GM23338 (cell line): ENCODE measurements around the gene CNTNAP5. TPM values are rescaled to one million over a fixed set of nuclear protein-coding genes. Genes with fewer than 3 reads are reported as not detected.

Source experiments
- ATAC-seq: fragments of 200-7000 bp; cut with Tn5 transposase; 3 replicates; pipeline ENCODE4 v1.9.1; 2020
- DNase-seq: peaks from one replicate; pipeline ENCODE4 v3.0.0-alpha.2; 2015; ENCODE audit warnings: low spot score
- H2AFZ ChIP-seq: fragments of 200-600 bp; sonication (generic); 2 replicates; pipeline ENCODE4 v1.8.0; 2016; ENCODE audit warnings: antibody characterized with exemption, mild to moderate bottlenecking, moderate library complexity
- H3F3A ChIP-seq: fragments of 200-600 bp; sonication (generic); replicated peaks from 2 replicates; pipeline ENCODE4 v1.8.0; 2017; ENCODE audit warnings: antibody characterized with exemption, mixed run types, low read depth
- H3K27ac ChIP-seq: fragments of 200-600 bp; sonication (generic); 2 replicates; pipeline ENCODE4 v1.6.1; 2016; ENCODE audit warnings: low read depth
- H3K27me3 ChIP-seq: fragments of 200-600 bp; sonication (generic); 2 replicates; pipeline ENCODE4 v1.8.0; 2016; ENCODE audit warnings: mild to moderate bottlenecking, mixed run types, moderate library complexity; ENCODE audit not compliant: insufficient read depth
- H3K36me3 ChIP-seq: fragments of 200-600 bp; sonication (generic); 2 replicates; pipeline ENCODE4 v1.8.0; 2016; ENCODE audit warnings: mild to moderate bottlenecking; ENCODE audit not compliant: insufficient read depth
- H3K4me1 ChIP-seq: fragments of 200-600 bp; sonication (generic); 2 replicates; pipeline ENCODE4 v1.8.0; 2016; ENCODE audit warnings: mild to moderate bottlenecking, moderate library complexity; ENCODE audit not compliant: insufficient read depth
- H3K4me2 ChIP-seq: fragments of 200-600 bp; sonication (generic); 2 replicates; pipeline ENCODE4 v1.7.1; 2017; ENCODE audit warnings: mixed run types
- H3K4me3 ChIP-seq: fragments of 200-600 bp; sonication (generic); 2 replicates; pipeline ENCODE4 v1.6.1; 2016; ENCODE audit warnings: mixed run types
- H3K79me2 ChIP-seq: fragments of 200-600 bp; sonication (generic); replicated peaks from 2 replicates; pipeline ENCODE4 v1.8.0; 2017; ENCODE audit warnings: mild to moderate bottlenecking; ENCODE audit not compliant: insufficient read depth
- H3K9me2 ChIP-seq: fragments of 200-600 bp; sonication (generic); 2 replicates; pipeline ENCODE4 v1.8.0; 2017; ENCODE audit not compliant: insufficient read depth
- H4K20me1 ChIP-seq: fragments of 200-600 bp; sonication (generic); replicated peaks from 2 replicates; pipeline ENCODE4 v1.8.0; 2017; ENCODE audit warnings: mild to moderate bottlenecking; ENCODE audit not compliant: insufficient read depth
- H3K27ac Mint-ChIP-seq: 2 replicates; pipeline ENCODE4 v1.8.0; 2020; ENCODE audit warnings: inconsistent platforms, mild to moderate bottlenecking, moderate library complexity, mixed read lengths
- H3K27me3 Mint-ChIP-seq: 3 replicates; pipeline ENCODE4 v1.8.0; 2022; ENCODE audit warnings: low read depth, mild to moderate bottlenecking, moderate library complexity, mixed read lengths, inconsistent platforms; ENCODE audit not compliant: insufficient read depth, poor library complexity
- H3K36me3 Mint-ChIP-seq: 3 replicates; pipeline ENCODE4 v1.8.0; 2021; ENCODE audit warnings: low read depth, mild to moderate bottlenecking, inconsistent platforms, moderate library complexity, mixed read lengths
- H3K4me1 Mint-ChIP-seq: 3 replicates; pipeline ENCODE4 v1.8.0; 2020; ENCODE audit warnings: mild to moderate bottlenecking, inconsistent platforms, mixed read lengths
- H3K4me3 Mint-ChIP-seq: 3 replicates; pipeline ENCODE4 v1.8.0; 2021; ENCODE audit warnings: moderate library complexity, mild to moderate bottlenecking, inconsistent platforms, mixed read lengths
- H3K9me3 Mint-ChIP-seq: 3 replicates; pipeline ENCODE4 v1.8.0; 2020; ENCODE audit warnings: moderate library complexity, mild to moderate bottlenecking, inconsistent platforms, mixed read lengths
- CREB1 ChIP-seq: fragments of 250-450 bp; sonication (Bioruptor Pico); IDR thresholded peaks from 2 replicates; pipeline ENCODE4 v1.5.0; 2020; ENCODE audit warnings: low read depth, mild to moderate bottlenecking, moderate library complexity
- JUNB ChIP-seq: IDR thresholded peaks from one replicate; pipeline ENCODE4 v1.6.1; 2016; ENCODE audit warnings: antibody characterized with exemption; ENCODE audit not compliant: unreplicated experiment
- NANOG ChIP-seq: IDR thresholded peaks from 2 replicates; pipeline ENCODE4 v1.6.1; 2016; ENCODE audit warnings: antibody characterized with exemption, borderline replicate concordance
- POLR2AphosphoS5 ChIP-seq: IDR thresholded peaks from 2 replicates; pipeline ENCODE4 v1.6.1; 2016; ENCODE audit warnings: antibody characterized with exemption, low read depth
- STAT1 ChIP-seq: IDR thresholded peaks from one replicate; pipeline ENCODE4 v1.6.1; 2016; ENCODE audit warnings: antibody characterized with exemption; ENCODE audit not compliant: unreplicated experiment
- polyA plus RNA-seq: library from polyadenylated mRNA; unstranded; fragments of >200 nt; fragmentation: Nextera tagmentation; extraction: Ambion mirVana; gene quantifications from 2 replicates; pipeline ENCODE4 v1.2.1, GENCODE V29; 2016
- total RNA-seq: library from RNA; depleted of rRNA; stranded (reverse); fragments of >200 nt; shearing (Covaris generic); gene quantifications from 2 replicates; pipeline ENCODE4 v1.2.3, GENCODE V29; 2014
- TF ChIP-seq, protein P1 (sequence below), 2 experiments: fragments of 200-600 bp in 1 of 2; sonication (generic) in 1 of 2; conservative IDR thresholded peaks; 2 replicates each; pipeline versions ENCODE4 v1.5.1 to v1.6.1; 2016 to 2017; ENCODE audit warnings: antibody characterized with exemption in 2 of 2, low read depth in 2 of 2, mild to moderate bottlenecking in 2 of 2, moderate library complexity in 1 of 2
- TF ChIP-seq, protein P2 (sequence below): fragments of 250-450 bp; sonication (Bioruptor Pico); IDR thresholded peaks from 2 replicates; pipeline ENCODE4 v1.5.0; 2020; ENCODE audit warnings: mild to moderate bottlenecking, moderate library complexity

Gene CNTNAP5
- total and polyA plus RNA-seq, 2 experiments from 2014 or later: 0.49 to 0.50 TPM

DNA sequence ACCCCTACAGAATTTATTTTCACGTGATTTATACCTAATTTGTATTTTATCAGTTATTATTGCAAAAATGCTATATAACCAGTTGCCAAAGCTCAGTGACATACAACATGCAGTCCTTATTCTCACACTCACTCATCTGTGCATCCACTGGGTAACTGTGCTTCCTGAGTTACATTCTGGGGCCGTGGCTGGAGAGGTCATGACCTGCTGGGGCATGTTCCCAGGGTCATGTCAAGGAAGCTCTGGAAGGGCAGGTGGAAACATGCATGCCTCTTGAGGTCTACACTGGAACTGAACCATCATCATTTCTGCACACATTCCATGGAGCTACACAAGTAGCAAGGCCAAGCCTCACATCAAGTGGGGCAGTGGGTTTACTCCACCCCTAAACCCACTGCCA lies 715.5 kb downstream of the CNTNAP5 start (continued):
- TF ChIP-seq, protein P1, sequence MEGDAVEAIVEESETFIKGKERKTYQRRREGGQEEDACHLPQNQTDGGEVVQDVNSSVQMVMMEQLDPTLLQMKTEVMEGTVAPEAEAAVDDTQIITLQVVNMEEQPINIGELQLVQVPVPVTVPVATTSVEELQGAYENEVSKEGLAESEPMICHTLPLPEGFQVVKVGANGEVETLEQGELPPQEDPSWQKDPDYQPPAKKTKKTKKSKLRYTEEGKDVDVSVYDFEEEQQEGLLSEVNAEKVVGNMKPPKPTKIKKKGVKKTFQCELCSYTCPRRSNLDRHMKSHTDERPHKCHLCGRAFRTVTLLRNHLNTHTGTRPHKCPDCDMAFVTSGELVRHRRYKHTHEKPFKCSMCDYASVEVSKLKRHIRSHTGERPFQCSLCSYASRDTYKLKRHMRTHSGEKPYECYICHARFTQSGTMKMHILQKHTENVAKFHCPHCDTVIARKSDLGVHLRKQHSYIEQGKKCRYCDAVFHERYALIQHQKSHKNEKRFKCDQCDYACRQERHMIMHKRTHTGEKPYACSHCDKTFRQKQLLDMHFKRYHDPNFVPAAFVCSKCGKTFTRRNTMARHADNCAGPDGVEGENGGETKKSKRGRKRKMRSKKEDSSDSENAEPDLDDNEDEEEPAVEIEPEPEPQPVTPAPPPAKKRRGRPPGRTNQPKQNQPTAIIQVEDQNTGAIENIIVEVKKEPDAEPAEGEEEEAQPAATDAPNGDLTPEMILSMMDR (conservative IDR thresholded peaks at IDR 0.05; ENCODE audit: low read depth in 2 of 2): no peak
- no peak for TF ChIP-seq STAT1
- no peak for TF ChIP-seq POLR2AphosphoS5

DNA sequence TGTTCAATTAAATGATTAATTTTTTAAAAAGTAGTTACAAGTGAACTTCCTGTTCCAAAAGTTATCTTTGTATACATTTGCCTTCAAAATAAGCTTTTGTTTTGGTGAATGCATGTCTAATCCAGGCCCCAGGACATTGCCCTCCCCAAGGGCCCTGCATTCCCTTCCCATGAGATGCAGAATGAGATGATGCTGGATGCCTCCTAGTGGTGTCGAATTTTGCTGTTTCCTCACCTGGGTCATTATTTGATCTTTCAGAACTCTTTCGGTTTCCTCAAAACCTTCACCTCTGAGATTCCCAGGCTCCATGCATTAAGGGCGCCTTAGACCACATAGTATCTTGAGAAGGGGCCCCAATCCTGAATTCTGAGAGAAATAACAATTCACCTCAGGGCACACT lies 728.8 kb downstream of the CNTNAP5 start:
- H3K79me2 ChIP-seq: no peaks in the 10 kb centered on the region
- Mint-ChIP-seq H3K9me3 (no peaks in the 10 kb centered on the region), H3K4me3 (no peak overlapping the region), H3K36me3 (no peaks in the 10 kb centered on the region), H3K27me3 (no peaks in the 10 kb centered on the region), H3K4me1 (no peaks in the 10 kb centered on the region; the same call in 1 of the 3 replicates), H3K27ac (no peak overlapping the region)
- H2AFZ ChIP-seq: no peak overlapping the region
- no peak overlapping the region for H3K4me3 ChIP-seq
- TF ChIP-seq NANOG (no peak), JUNB (no peak), CREB1 (CRISPR knock-in tag) (no peak)
- TF ChIP-seq, protein P1 (conservative IDR thresholded peaks at IDR 0.05; ENCODE audit: low read depth in 2 of 2): peak; percentile 44 to 65
- TF ChIP-seq, protein P2, sequence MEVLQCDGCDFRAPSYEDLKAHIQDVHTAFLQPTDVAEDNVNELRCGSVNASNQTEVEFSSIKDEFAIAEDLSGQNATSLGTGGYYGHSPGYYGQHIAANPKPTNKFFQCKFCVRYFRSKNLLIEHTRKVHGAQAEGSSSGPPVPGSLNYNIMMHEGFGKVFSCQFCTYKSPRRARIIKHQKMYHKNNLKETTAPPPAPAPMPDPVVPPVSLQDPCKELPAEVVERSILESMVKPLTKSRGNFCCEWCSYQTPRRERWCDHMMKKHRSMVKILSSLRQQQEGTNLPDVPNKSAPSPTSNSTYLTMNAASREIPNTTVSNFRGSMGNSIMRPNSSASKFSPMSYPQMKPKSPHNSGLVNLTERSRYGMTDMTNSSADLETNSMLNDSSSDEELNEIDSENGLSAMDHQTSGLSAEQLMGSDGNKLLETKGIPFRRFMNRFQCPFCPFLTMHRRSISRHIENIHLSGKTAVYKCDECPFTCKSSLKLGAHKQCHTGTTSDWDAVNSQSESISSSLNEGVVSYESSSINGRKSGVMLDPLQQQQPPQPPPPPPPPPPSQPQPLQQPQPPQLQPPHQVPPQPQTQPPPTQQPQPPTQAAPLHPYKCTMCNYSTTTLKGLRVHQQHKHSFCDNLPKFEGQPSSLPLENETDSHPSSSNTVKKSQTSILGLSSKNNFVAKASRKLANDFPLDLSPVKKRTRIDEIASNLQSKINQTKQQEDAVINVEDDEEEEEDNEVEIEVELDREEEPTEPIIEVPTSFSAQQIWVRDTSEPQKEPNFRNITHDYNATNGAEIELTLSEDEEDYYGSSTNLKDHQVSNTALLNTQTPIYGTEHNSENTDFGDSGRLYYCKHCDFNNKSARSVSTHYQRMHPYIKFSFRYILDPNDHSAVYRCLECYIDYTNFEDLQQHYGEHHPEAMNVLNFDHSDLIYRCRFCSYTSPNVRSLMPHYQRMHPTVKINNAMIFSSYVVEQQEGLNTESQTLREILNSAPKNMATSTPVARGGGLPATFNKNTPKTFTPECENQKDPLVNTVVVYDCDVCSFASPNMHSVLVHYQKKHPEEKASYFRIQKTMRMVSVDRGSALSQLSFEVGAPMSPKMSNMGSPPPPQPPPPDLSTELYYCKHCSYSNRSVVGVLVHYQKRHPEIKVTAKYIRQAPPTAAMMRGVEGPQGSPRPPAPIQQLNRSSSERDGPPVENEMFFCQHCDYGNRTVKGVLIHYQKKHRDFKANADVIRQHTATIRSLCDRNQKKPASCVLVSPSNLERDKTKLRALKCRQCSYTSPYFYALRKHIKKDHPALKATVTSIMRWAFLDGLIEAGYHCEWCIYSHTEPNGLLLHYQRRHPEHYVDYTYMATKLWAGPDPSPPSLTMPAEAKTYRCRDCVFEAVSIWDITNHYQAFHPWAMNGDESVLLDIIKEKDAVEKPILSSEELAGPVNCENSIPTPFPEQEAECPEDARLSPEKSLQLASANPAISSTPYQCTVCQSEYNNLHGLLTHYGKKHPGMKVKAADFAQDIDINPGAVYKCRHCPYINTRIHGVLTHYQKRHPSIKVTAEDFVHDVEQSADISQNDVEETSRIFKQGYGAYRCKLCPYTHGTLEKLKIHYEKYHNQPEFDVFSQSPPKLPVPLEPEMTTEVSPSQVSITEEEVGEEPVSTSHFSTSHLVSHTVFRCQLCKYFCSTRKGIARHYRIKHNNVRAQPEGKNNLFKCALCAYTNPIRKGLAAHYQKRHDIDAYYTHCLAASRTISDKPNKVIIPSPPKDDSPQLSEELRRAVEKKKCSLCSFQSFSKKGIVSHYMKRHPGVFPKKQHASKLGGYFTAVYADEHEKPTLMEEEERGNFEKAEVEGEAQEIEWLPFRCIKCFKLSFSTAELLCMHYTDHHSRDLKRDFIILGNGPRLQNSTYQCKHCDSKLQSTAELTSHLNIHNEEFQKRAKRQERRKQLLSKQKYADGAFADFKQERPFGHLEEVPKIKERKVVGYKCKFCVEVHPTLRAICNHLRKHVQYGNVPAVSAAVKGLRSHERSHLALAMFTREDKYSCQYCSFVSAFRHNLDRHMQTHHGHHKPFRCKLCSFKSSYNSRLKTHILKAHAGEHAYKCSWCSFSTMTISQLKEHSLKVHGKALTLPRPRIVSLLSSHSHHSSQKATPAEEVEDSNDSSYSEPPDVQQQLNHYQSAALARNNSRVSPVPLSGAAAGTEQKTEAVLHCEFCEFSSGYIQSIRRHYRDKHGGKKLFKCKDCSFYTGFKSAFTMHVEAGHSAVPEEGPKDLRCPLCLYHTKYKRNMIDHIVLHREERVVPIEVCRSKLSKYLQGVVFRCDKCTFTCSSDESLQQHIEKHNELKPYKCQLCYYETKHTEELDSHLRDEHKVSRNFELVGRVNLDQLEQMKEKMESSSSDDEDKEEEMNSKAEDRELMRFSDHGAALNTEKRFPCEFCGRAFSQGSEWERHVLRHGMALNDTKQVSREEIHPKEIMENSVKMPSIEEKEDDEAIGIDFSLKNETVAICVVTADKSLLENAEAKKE (CRISPR knock-in tag): no peak
- no peaks in the 10 kb centered on the region for H3K4me1 ChIP-seq
- DNase-seq (peak; percentile 49), ATAC-seq (peak; percentile 61; the same call in 2 of the 3 replicates)
- no peaks in the 10 kb centered on the region for H4K20me1 ChIP-seq
- no peak overlapping the region for H3K4me2 ChIP-seq
- no peak overlapping the region for H3K27ac ChIP-seq
- H3K9me2 ChIP-seq: peaks cover 7% of the 10 kb centered on the region; the same call in 1 of the 2 replicates
- no peaks in the 10 kb centered on the region for H3F3A ChIP-seq
- no peaks in the 10 kb centered on the region for H3K36me3 ChIP-seq
- no peaks in the 10 kb centered on the region for H3K27me3 ChIP-seq
